ENCODE results near the gene IFT88. TPM values are rescaled to one million over a fixed set of nuclear protein-coding genes. Genes with fewer than 3 reads are reported as not detected.

The IFT88 gene
- total and polyA plus RNA-seq, 9 of the 15 experiments (the other 6 are each of a cell fraction or from before 2014, with no cell fraction given), result 8.3 to 13.5 (median 10.0) TPM

GRCh38 chr13:20571676-20572075 lies 4.7 kb downstream of the IFT88 start:
- ChIA-PET CTCF (ENCODE audit: low intra/inter-chr PET ratio) (interaction anchor here (0.8 kb wide), 1 partner anchor 69 kb away, joined by 3 read pairs; no protein-coding TSS in a partner anchor), POLR2A (interaction anchor here (1.2 kb wide), 1 partner anchor 16 kb away, joined by 4 read pairs; no protein-coding TSS in a partner anchor)
- Histone ChIP-seq H3K4me3 (no peak overlapping the region), H3K27me3 (ENCODE audit: control insufficient read depth in 2 of 2, insufficient read depth in 2 of 2, low read length in 2 of 2) (no peaks in the 10 kb centered on the region), H3K4me2 (ENCODE audit: insufficient read depth, low read length) (no peak overlapping the region), H3K4me1 (replicated peaks in 1 of 2; ENCODE audit: control insufficient read depth in 2 of 2, insufficient read depth in 2 of 2, low read length in 2 of 2) (no peaks in the 10 kb centered on the region; a peak in 1 of 5 replicates), H3K9ac (ENCODE audit: insufficient read depth in 1 of 2, low read depth in 2 of 2, low read length in 2 of 2) (no peak overlapping the region), H3K79me2 (ENCODE audit: control insufficient read depth, insufficient read depth, low read length) (peaks cover 13% of the 10 kb centered on the region; the same call in 2 of the 3 replicates), H2AFZ (ENCODE audit: low read depth, low read length) (no peak overlapping the region), H3K36me3 (ENCODE audit: control insufficient read depth, insufficient read depth, low read length) (no peaks in the 10 kb centered on the region), H3K9me1 (ENCODE audit: control insufficient read depth, insufficient read depth, low read length) (no peaks in the 10 kb centered on the region), H3K27ac (ENCODE audit: extremely low read depth, low read depth, low read length) (no peak overlapping the region), H4K20me1 (replicated peaks; ENCODE audit: control insufficient read depth, insufficient read depth, low read length) (no peaks in the 10 kb centered on the region), H3K9me3 (replicated peaks; ENCODE audit: control insufficient read depth, insufficient read depth, low read depth, low read length) (no peaks in the 10 kb centered on the region)
- intact Hi-C loops (cut with micrococcal nuclease), result no loop called here
- FAIRE-seq, result no peak
- in situ Hi-C loops (cut with MboI), result no loop called here
- ATAC-seq, result no peak
- TF ChIP-seq ZBTB43 (CRISPR knock-in tag; IDR thresholded peaks at IDR 0.05), result no peak
- no TSS peak for BruUV-seq (replicated peaks)
- no peak for DNase-seq (ENCODE audit: extremely low read depth in 1 of 4, low spot score in 3 of 4)

- H3K79me2 ChIP-seq (ENCODE audit: control insufficient read depth, insufficient read depth, low read length), result peaks cover 4% of the 10 kb centered on the region; the same call in 2 of the 3 replicates
- in situ Hi-C loops (cut with MboI), result no loop called here
- TF ChIP-seq ZNF696 (CRISPR knock-in tag; conservative IDR thresholded peaks at IDR 0.05) (no peak), TAF7 (tag; IDR thresholded peaks at IDR 0.05) (no peak), E2F8 (IDR thresholded peaks at IDR 0.05; ENCODE audit: low read depth, partially characterized antibody) (no peak), MED1 (CRISPR knock-in tag; IDR thresholded peaks at IDR 0.05; ENCODE audit: borderline replicate concordance) (no peak), ZNF316 (IDR thresholded peaks at IDR 0.05) (no peak), CEBPB (tag; IDR thresholded peaks at IDR 0.05) (no peak), DMBX1 (CRISPR knock-in tag; IDR thresholded peaks at IDR 0.05; ENCODE audit: borderline replicate concordance) (no peak), ZBTB49 (CRISPR knock-in tag; IDR thresholded peaks at IDR 0.05; ENCODE audit: borderline replicate concordance) (no peak), ZNF165 (CRISPR knock-in tag; IDR thresholded peaks at IDR 0.05; ENCODE audit: borderline replicate concordance) (no peak)
Measured at GRCh38 chr13:20573186-20573585, 6.2 kb downstream of the IFT88 start.

More at GRCh38 chr13:20573186-20573585, 6.2 kb downstream of the IFT88 start:
- intact Hi-C loops (cut with micrococcal nuclease), result no loop called here
- H2AFZ ChIP-seq (ENCODE audit: low read depth, low read length), result no peak overlapping the region
- H3K9me3 ChIP-seq (replicated peaks; ENCODE audit: control insufficient read depth, insufficient read depth, low read depth, low read length), result no peaks in the 10 kb centered on the region
- CTCF ChIA-PET (ENCODE audit: low intra/inter-chr PET ratio), result no interaction called here
- no peak overlapping the region for H3K4me2 ChIP-seq (ENCODE audit: insufficient read depth, low read length)
- no peak for ATAC-seq
- no peak overlapping the region for H3K27ac ChIP-seq (ENCODE audit: extremely low read depth, low read depth, low read length)
- no peaks in the 10 kb centered on the region for H3K4me1 ChIP-seq (replicated peaks in 1 of 2; ENCODE audit: control insufficient read depth in 2 of 2, insufficient read depth in 2 of 2, low read length in 2 of 2)
- FAIRE-seq, result no peak
- WGBS (ENCODE audit: insufficient coverage, low coverage, missing lambda C conversion rate), result 61% methylated on average over 3 of the region's 4 CpGs
- no peak for DNase-seq (ENCODE audit: extremely low read depth in 1 of 4, low spot score in 3 of 4)
- POLR2A ChIA-PET, result no interaction called here
- BruUV-seq (replicated peaks), result no TSS peak
- H3K36me3 ChIP-seq (ENCODE audit: control insufficient read depth, insufficient read depth, low read length), result no peaks in the 10 kb centered on the region
- no peaks in the 10 kb centered on the region for H3K9me1 ChIP-seq (ENCODE audit: control insufficient read depth, insufficient read depth, low read length)
- no peak overlapping the region for H3K9ac ChIP-seq (ENCODE audit: insufficient read depth in 1 of 2, low read depth in 2 of 2, low read length in 2 of 2)
- no peaks in the 10 kb centered on the region for H3K27me3 ChIP-seq (ENCODE audit: control insufficient read depth in 2 of 2, insufficient read depth in 2 of 2, low read length in 2 of 2)
- H3K4me3 ChIP-seq, result no peak overlapping the region
- H4K20me1 ChIP-seq (replicated peaks; ENCODE audit: control insufficient read depth, insufficient read depth, low read length), result no peaks in the 10 kb centered on the region

Measured in K562 (cell line).